ENCODE measurements around the gene HEXD. TPM values are rescaled to one million over a fixed set of nuclear protein-coding genes. Genes with fewer than 3 reads are reported as not detected.

HEXD gene
- total and polyA plus RNA-seq, 2 of the 8 experiments (the other 6 are each of a cell fraction or from before 2014, with no cell fraction given) = 20.6 to 21.8 TPM

DNA sequence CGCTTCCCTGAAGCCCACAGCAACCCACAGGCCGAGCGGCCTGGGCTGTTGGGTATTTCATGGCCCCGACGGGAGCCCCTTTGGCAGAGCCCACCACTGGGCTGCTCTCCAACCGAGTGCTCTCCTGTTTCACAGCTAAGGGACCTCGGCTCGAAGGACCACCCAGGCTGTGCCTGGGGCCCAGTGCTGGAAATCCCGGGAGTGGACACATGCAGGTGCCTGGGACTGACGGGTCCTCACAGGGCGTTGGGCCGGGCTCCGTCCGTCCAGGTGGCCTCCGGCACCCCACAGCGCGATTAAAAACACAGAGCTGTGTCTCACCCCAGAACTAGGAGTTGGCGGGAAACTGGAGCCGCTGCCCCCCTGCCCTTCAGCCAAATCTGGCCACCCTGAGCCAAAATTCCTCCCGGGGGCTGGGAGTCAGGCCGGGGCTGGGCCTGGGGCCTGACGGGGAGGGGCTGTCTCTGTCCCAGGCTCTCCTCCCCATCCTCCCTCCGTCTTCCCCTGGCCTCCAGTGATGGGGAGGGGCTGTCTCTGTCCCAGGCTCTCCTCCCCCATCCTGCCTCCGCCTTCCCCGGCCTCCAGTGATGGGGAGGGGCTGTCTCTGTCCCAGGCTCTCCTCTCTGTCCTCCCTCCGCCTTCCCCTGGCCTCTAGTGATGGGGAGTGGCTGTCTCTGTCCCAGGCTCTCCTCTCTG is 32.4 kb upstream of the HEXD start:
- no peak overlapping the region for H4K91ac ChIP-seq (replicated peaks; ENCODE audit: insufficient read length, low read length)
- no peak overlapping the region for H2AK5ac ChIP-seq (ENCODE audit: low read depth, low read length)
- no peak overlapping the region for H3K4me3 ChIP-seq (ENCODE audit: extremely low read depth in 1 of 4, insufficient read depth in 2 of 4, low read depth in 3 of 4, low read length in 4 of 4)
- no peaks in the 10 kb centered on the region for H3K79me2 ChIP-seq (ENCODE audit: control insufficient read depth in 1 of 2, insufficient read depth in 2 of 2, low read length in 2 of 2)
- no peak overlapping the region for H2BK5ac ChIP-seq (ENCODE audit: low read depth, low read length)
- H4K20me1 ChIP-seq (replicated peaks in 1 of 2; ENCODE audit: control insufficient read depth in 1 of 2, insufficient read depth in 2 of 2, low read length in 2 of 2) = peaks cover 0 to 3% of the 10 kb centered on the region in 2 experiments
- H3K27ac ChIP-seq (ENCODE audit: low read depth, low read length) = no peak overlapping the region
- peaks cover 0 to 9% (median 5%) of the 10 kb centered on the region in 4 experiments; a peak in 5 of 7 replicates for H3K4me1 ChIP-seq (replicated peaks in 1 of 4; ENCODE audit: control insufficient read depth in 3 of 4, insufficient read depth in 4 of 4, low read length in 3 of 4)
- no peak overlapping the region for H3K14ac ChIP-seq (ENCODE audit: insufficient read length)
- H2BK120ac ChIP-seq (replicated peaks; ENCODE audit: low read depth, low read length) = no peak overlapping the region
- POLR2A ChIA-PET (ENCODE audit: partially characterized antibody) = interaction anchor here (1.0 to 2.9 kb wide), 3 partner anchors 7 to 16 kb away, joined by 3 to 14 read pairs (median 3); no protein-coding TSS in a partner anchor
- H3K79me1 ChIP-seq (ENCODE audit: low read depth, low read length) = no peaks in the 10 kb centered on the region
- H3K36me3 ChIP-seq (ENCODE audit: control insufficient read depth in 2 of 4, insufficient read depth in 4 of 4, low read length in 3 of 4) = no peaks in the 10 kb centered on the region
- DNase-seq (ENCODE audit: low read depth in 1 of 2, low spot score in 2 of 2) = no peak
- H3K4ac ChIP-seq (replicated peaks; ENCODE audit: insufficient read length, low read depth, low read length) = no peak overlapping the region
- H3K4me2 ChIP-seq (ENCODE audit: insufficient read depth in 1 of 2, low read depth in 2 of 2, low read length in 2 of 2) = peak overlapping the region in 1 of 2 experiments; percentile 11; a peak in 1 of 4 replicates
- H3K18ac ChIP-seq (ENCODE audit: extremely low read depth, low read length) = no peak overlapping the region
- no peak overlapping the region for H3K9ac ChIP-seq (replicated peaks in 1 of 4; ENCODE audit: extremely low read depth in 1 of 4, low read depth in 3 of 4, low read length in 3 of 4)
- H4K8ac ChIP-seq (ENCODE audit: extremely low read depth, insufficient read depth, low read length) = no peak overlapping the region
- H3K23me2 ChIP-seq (ENCODE audit: low read depth, low read length) = no peaks in the 10 kb centered on the region
- H2BK12ac ChIP-seq (ENCODE audit: low read depth, low read length) = no peak overlapping the region
- H3K27me3 ChIP-seq (replicated peaks in 1 of 4; ENCODE audit: control insufficient read depth in 3 of 4, extremely low read depth in 1 of 4, insufficient read depth in 3 of 4, low read length in 3 of 4) = no peaks in the 10 kb centered on the region; a peak in 2 of 7 replicates
- no peak overlapping the region for H2BK15ac ChIP-seq (ENCODE audit: low read length)
- no peak overlapping the region for H3K56ac ChIP-seq (replicated peaks; ENCODE audit: insufficient read length, low read depth, low read length)
- no peak overlapping the region for H2BK20ac ChIP-seq (ENCODE audit: low read length)
- no peak for FAIRE-seq
- H3K9me3 ChIP-seq (ENCODE audit: insufficient read depth in 2 of 2, low read depth in 1 of 2, low read length in 1 of 2) = no peaks in the 10 kb centered on the region
- CTCF ChIA-PET (ENCODE audit: partially characterized antibody) = interaction anchor here (0.8 to 1.4 kb wide), 4 partner anchors 12 to 41 kb away, joined by 3 to 6 read pairs (median 4); no protein-coding TSS in a partner anchor
- WGBS, 2 experiments (ENCODE audit: extremely low coverage in 1 of 2, insufficient coverage in 1 of 2, insufficient read length in 1 of 2, insufficient replicate concordance in 2 of 2, low coverage in 1 of 2, low lambda C conversion rate in 2 of 2, missing lambda C conversion rate in 1 of 2) = 89% methylated on average over 17 of the region's 26 CpGs; no CpG with 5 or more reads in 1 of the 2 experiments
- H2AFZ ChIP-seq (ENCODE audit: low read length) = no peak overlapping the region
- H3K23ac ChIP-seq (ENCODE audit: insufficient read length) = no peak overlapping the region
- no peak overlapping the region for H4K5ac ChIP-seq (ENCODE audit: insufficient read length, low read depth, low read length)
- TF ChIP-seq SIN3A (conservative IDR thresholded peaks at IDR 0.05 in 1 of 2, IDR thresholded peaks at IDR 0.05 in 1 of 2; ENCODE audit: low read depth in 1 of 2, low read length in 2 of 2) (no peak), KDM5A (IDR thresholded peaks at IDR 0.05; ENCODE audit: low read length) (no peak), FOSL1 (IDR thresholded peaks at IDR 0.05; ENCODE audit: insufficient read depth, low read depth, low read length) (no peak), BRCA1 (IDR thresholded peaks at IDR 0.05; ENCODE audit: low read depth, low read length) (no peak)
